Daoy (cell line): Measurements from ENCODE around the gene PRR23E. TPM values are rescaled to one million over a fixed set of nuclear protein-coding genes. Genes with fewer than 3 reads are reported as not detected.

ENCODE experiments used
- DNase-seq: peaks from one replicate; pipeline ENCODE4 v3.0.0-alpha.2; 2015; ENCODE audit warnings: low read depth
- total RNA-seq: library from RNA; depleted of rRNA; stranded (reverse); fragments of >200 nt; shearing (Covaris generic); gene quantifications from 2 replicates; pipeline ENCODE4 v1.2.3, GENCODE V29; 2014; rRNA removed

The PRR23E gene, protein sequence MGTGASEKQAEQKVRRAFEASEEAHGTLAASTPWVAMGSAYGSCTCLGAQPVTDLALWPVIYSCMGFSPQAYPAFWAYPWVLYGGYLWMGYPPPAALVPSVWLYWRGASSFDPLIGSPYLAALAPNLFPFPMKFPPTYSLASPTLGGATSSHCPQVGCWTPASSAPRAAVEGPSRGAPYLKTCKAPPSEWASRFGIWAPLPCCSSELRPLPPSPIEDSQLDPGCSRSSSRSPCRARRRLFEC
- not detected in 2 replicates for total RNA-seq

DNA sequence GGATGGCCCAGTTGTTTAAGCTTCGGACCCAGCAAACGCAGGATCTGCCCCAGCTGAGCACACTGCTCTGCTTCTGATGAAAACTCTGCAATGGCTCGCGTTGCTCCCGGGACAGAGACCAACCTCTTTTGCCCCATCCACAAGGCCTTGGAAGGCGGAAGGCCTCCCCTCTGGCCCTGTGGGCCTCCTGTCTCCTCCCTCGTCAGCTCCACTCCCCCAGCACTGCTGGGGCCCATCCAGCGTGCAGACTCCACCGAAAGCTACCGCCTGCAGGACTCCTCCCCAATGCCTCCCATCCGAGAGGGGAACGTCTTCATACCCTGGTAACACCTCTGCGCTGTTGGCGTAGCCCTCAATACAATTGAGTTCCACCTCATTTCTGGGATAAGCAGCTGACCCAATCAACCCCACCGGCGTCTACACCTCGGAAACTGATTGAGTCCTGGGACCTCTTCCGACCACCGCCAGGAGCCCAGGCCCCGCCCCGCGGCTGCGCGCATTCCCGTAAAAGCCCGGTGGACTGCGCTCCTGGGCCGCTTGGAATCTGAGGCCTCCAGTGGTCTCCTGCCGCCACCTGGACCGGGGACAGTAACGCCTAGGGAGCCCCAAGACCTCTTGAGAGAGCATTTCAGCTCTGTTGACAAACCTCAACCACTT lies at the start of gene PRR23E:
Gene PRR23E, plus strand, starts transcription at position 556 of the 657 bp plus-strand sequence. CDS start 3,555 bp downstream, outside the sequence.
- no peak for DNase-seq

DNA sequence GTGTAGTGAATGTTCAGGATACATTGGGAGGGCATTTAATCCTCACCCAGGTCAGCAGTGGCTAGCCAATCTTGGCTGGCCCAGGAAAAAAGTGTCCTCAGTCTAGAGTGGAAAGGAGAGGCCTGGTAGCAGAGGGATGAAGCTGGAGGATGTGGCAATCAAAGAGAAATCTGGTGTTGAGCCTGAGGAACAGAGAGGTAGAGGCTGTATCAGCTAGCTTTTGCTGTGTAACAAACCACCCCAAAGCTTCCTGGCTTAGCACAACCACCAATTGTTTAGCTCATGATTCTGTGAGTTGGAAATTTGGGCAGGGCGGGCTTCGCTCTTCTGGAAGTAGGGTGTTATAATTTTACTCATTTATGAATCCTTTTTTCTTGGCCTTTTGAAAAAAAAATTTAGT lies 49.8 kb upstream of the PRR23E start:
- no peak for DNase-seq

DNA sequence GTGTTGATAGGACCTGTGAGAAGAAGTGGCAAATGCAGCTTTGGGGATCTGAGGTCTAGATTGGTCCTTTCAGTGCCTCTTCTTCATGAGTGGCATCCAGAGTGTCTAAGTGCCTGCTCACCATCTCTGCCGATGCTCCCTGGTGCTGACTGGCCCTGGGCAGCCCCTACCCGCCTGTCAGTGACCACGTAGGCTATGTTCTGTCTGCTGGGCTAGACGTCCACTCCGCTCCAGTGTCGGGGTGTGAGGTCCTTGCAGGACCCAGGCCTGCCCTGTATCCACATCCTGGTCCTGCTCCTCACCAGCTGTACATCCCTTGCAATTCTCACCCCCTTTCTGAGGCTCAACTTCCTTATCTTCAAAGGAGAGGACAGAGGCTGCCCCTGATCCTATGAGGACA lies 48.3 kb upstream of the PRR23E start:
- DNase-seq = no peak

DNA sequence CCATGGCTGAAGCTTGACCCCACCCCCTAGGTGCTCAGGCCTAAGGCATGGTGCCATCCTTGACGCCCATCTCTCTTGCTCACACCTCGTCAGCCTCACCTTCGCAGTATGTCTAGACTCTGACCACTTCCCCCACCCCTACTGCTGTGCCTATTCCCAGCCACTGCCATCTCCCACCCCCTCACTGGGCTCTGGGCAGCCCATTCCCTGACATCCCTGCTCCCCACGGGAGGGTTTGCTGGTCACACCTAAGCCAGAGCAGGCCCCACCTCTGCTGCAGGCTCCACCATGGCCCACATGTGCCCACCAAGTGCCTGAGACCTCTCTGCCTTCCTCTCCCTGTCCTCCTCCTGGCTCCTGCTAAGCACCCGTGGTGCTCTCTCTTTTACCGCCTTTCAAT lies 47.7 kb upstream of the PRR23E start:
- DNase-seq = no peak

DNA sequence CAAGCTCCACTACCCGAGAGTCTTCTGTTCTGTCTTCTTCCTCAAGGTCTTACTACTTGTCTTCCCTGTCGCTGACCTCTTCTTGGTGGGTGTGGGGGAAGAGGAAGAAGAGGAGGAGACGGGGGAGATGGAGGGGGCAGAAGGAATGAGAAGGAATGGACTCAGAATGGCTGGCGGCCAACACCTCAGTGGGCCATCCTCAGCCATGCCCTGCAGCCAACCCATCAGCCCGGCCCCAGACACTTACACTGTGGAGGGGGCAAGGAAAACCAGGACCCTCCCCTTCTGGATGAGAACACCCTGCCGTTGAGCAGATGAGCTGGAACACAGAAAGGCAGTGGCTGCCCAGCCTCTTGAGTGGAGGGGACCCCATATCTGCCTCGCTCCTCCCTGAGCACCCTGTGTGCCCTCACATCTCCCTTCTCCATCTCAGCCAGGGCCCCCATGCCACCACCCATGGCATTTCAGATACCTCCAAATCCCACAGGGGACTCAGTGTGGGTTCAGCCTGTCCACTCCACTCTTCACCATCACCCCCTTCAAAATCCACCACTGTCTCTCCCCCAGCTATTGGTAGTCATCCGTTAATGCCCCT lies 45.5 kb upstream of the PRR23E start:
- no peak for DNase-seq

DNA sequence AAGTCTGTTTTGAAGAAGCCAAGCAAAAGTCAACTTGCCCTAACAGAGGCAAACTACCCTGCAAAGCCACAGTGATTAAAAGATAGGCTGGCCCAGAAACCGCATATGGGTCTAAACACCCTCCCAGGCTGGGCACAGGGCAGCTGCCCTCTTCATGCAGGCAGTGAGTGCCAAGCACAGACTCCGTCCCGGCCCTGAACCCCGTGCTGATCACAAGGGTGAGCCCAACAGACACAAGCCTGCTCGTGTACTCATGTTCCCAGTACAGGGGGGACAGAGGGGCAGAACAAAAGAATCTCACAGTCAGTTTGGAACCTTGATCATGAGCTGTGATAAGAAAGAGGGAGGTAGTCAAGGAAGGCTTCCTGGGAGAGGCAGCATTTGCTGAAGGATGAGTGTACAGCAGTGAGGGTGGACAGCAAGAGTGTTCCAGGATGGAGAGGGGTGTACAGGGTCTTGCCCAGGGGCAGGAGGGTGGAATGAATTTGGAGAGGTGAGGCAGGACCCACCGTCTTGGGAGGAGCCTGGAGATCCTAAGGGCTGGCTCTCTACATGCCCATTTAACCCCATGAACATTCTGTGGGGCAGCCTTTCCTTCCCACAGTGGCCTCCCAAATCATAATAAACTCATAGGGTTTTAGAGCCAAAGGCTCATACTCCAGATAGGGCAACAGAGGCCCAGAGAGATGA lies 43.2 kb upstream of the PRR23E start:
- no peak for DNase-seq

DNA sequence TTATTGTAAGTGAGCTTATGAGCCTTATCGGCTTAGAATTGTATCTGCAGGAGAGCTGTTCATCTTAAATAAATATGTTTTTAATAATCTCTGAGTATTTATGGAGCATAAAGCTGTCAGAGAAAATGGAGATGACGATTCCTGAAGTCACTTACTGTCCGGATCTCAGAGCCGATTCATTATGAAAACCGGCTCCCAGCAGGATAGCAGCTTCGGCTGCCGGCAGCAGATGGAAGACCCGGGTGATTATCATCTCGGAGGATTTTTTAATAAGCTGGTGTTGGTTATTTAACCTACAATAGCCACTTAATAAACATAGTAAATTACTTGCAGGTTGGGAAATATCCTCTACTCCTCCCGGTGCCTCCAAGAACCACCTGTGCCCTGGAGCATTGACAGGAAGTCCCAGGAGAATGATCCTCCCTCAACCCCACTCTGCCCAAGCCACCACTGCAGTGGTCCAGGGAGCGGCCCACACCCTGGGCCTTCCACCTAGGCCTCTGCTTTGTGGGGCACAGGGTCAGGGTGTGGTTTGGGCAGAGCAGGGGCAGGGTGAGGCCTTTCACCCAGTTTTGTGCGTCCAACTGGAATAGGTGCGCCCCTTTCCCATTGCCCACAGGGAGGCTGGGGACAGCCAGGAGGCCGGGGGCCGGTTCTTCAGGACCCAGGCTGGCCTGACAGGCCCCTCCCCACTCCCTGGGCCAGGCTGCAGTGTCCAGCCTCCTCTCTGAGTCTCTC lies 42.2 kb upstream of the PRR23E start:
- DNase-seq = no peak

DNA sequence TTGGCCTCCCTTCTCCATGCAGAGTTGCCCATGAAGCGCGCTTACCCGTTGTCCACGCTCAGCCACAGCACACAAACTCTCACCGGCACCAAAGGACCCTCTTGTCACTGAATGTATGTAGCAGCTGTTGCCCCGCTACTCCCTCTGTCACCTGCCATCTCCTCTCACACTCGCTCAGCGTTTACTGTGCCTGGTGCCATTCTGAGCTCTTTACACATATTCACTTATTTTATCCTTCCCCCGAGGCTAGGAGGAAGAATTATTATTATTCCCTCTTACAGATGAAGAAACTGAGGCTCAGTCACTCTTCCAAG lies 41.7 kb upstream of the PRR23E start:
- no peak for DNase-seq

DNA sequence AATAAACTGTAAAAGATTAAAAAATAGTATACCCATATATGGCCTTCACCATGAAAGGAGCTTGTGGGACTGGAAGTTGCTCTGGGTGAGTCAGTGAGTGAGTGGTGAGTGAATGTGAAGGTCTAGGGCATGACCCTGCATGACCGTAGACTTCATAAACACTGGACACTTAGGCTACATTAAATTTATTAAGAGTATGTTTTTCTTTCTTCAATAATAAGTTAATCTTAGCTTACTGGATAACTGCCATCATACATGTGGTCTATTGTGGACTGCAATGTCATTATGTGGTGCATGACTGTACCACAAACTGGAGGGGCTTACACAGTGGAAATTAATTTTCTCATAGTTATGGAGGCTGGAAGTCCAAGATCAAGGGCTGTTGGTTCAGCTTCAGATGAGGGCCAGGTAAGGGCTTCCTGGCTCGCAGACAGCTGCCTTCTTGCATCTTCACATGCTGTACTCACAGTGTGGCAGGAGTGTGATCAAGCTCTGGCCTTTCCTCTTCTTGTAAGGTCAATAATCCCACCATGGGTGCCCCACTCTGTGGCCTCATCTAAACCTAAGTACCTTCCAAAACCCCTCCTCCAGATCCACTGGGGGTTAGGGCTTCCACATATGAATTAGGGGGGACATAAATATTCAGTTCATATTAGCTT lies 40.8 kb upstream of the PRR23E start:
- DNase-seq = no peak

DNA sequence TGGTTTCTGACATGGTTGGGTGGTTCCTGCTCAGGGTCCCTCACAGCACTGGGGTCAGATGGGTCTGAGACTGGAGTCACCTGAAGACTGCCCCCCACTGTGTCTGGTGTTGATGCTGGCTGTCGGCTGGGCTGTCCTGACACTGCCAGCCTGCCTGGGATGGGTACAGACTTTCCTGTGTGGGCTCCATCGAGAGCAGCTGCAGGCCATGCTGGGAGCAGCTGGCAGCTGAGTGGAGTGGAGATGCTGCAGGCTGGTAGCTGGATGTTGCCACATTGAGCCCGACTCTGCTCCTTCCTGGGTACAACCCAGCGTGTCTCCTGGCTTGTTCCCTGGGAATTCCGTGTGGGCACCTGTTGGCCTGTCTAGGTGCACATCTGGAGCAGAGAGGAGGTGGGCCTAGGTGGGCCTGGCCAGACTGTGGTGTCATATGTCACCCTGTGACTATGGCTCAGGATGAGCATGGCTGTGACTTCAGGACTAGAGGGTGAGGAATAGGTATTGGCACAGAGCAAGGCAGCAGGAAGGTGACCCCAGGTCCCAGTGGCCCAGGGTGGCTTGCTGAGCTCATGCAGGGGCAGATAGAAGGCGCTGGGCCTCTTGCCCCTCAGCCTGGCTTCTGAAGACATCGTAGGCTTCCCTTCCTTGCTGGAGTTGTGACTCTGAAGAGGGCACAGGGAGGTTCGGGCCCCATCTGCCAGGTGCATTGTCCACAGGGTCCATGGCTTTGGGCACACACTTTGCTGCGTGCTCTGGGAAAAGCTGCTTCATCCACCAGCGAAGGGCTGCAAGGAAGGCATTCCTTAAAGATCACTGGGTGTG lies 40.0 kb upstream of the PRR23E start:
- DNase-seq = no peak

DNA sequence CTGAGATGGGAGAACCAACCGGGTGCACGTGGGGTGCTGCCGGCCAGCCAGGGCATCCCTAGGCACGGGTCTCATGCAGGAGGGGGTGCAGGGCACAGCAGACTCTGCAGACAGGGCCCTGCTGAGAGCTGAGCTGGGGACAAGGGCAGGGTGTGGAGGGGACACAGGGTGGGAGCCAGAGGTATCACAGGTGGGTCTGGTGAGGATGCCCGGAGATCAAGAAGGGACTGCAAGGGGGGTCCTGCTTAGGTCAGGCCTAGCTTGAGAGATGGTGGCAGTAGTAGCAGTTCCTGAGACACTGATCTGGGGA lies 39.5 kb upstream of the PRR23E start:
- DNase-seq = no peak

DNA sequence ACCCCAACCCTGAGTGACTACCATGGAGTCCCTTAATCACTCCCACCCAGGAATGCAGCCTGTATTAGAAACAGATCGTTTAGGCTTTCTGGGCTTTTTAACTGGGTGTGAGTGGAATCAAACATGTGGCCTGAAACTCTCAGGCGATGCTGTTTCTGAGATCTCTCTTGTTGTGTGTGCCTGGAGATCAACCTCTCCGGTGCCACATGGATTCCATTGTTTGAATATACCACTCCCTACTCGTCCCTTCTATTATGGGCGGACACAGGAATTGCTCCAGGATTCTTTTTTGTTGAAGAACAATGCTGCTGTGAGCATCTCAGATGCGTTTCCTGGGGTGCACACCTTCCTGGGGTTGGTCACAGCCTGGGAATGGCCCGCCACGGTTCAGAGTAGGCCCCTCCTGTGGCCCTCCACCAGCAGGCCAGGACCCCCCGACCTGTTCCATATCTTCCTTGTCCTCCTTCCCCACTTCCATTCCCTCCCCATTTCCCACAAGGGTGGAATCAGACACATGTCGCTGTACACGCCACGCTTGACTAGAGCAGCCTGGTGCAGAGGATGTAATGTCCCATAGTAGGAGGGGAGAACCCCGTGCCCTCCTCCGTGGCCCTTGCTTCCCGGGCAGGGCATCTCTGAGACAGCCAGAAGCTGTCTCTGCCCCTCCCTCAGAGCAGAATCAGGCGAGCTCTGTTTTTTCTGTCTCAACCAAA lies 36.4 kb upstream of the PRR23E start:
- DNase-seq = no peak

DNA sequence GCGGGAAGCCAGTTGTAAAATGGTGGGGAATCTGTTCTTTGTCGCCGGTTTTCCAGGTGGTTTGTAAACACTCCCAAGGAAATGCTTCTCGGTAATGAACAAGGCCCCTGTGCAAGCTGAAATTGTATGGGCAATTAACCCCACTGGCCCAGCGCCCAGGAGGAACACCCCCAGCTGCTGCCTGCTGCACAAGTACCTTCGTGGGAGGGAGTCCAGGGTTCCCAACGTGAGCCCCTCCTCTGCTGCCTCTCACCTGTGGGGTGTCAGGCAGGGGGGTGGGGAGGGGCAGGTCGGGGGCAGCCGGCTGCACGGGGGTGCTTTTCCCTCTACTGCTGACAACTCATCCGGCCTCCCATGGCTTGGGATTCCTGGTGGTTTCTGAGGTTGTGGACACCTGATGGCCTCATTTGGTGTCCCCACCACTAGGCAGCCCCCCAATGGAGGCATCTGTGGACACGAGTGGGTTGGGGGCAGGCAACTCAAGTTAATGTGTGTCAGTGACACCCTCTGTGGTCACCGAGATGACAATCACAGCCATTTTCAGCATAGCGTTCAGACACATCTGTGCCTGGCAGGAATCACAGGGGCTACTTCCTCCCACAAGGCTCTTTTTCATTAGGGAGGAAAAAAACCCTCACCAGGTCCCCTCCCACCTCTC lies 35.6 kb upstream of the PRR23E start:
- DNase-seq = no peak

DNA sequence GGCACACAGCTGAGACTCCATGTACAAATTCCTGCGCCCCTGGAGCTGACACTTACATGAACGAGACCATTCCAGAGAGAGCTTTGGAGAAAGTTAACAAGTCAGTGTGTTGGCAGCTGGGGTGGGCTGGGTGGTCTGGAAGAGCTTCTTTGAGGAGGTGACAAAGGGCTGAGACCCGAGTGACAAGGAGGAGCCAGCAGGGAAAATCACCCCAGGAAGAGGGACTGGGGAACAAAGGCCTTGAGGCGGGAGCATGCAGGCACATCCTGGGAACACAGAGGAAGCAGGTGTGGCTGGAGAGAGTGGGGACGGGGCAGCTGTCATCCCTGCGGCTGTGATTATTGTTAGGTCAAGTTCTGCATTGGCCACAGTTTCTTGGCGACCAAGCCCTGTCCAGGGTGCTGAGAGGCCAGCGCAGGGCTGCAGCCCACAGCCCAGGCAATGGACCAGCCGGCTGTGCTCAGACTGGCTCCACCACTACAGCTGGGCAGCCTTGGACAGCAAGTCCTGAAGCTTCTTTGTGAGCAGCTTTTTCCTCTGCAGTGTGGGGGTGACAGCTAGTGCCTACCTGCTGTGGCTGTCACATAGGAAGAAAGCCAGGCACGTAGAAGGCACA lies 34.2 kb upstream of the PRR23E start:
- DNase-seq = no peak

DNA sequence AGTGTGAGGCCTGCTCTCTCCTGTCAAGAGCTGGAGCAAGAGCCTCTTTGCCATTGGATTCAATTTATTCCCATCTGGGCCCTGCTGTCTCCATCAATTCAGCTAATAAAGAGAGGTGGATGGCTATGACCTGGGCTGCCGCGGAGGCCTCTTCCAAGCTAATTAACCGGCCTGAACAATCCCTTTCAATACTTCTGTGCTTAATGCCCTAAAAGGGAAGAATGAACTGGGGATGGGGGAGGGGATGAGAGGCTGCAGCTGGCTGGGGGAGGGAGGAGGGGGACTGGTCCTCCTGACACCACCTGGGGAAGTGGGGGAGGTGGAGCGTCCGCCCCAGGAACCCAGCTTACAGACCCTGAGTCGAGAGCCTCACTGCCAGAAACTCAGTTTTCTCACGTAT lies 33.4 kb upstream of the PRR23E start:
- DNase-seq = no peak

DNA sequence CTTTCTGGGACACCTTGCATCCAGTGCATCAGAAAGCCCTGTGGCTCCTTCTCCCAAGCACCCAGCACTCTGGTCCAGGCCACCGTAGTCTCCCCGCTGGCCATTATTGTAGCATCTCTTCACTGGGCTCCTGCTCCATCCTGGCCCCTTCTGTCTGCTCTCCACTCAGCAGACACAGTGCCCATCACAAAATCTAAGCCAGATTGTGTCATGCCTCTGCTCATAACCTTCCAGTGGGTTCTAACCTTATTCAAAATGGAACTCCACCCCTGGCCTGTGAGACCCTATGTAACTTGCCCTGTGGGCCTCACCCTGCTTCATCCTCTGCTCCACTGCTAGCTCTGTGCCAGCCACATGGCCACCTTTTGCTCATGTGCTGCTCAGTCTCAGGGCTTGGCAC lies 31.7 kb upstream of the PRR23E start:
- no peak for DNase-seq

DNA sequence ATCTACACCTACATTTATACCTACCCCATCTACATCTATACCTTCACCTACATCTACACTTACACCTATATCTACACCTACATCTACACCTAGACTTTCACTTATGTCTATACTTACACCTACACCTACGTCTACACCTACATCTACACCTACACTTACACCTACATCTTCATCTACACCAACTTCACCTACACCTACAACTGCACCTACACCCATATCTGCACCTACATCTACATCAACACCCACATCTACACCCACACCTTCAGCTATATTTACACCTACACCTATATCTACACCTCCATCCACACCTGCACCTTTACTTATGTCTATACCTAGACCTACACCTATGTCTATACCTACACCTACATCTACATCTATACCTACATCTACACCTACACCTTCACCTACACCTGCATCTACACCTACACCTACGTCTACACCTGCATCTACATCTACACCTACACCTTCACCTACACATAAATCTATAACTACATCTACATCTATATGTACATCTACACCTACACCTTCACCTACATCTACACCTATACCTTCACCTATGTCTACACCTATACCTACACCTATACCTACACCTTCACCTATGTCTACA lies 30.9 kb upstream of the PRR23E start:
- DNase-seq = no peak

DNA sequence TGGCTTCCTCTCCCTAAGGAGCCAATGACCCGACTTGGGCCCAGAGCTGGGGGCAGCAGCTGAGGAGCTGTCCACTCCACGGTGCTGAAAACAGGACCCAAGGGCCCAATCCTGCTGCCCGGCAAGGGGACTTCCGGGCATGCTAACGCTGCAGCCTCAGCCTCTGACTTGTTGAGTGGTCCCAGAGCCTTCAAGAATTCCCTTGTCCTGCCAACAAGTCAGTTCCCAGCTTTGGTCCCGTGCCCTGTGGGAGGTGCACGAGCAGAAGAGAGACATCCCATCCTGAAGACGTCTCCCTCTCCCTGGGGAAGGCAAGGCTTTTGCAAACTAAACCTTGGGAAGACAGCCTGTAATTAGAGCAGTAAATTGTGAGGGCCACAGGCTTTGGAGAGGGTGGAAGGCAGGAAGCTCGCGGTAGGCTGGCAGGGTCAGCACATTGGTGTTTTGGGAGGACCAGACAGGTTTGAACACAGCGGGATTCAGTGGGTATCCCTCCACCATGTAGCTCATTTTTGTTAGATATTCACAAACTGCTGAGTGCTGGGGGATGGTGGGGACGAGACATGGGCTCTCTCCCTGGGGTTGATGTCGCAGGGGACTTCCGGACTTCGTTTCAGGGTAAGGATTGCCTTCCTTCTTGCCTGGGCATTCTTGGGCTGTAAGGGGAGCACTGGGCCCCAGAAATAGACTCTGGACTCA lies 29.8 kb upstream of the PRR23E start:
- DNase-seq = no peak
